GM19351 (cell line): ENCODE data around the gene NLRP3.
A peak's percentile ranks its signal among the peaks of the same experiment; 100 is the strongest.
"Not testable (repeated sequence)": the region's sequence is repeated elsewhere in the genome, so short reads cannot be mapped to it uniquely, and the experiment has no call there.

Experiments used
- ATAC-seq: cut with Tn5 transposase; IDR thresholded peaks from one replicate; pipeline ENCODE4 v1.9.1; 2021; ENCODE audit warnings: mild to moderate bottlenecking, moderate library complexity; ENCODE audit not compliant: unreplicated experiment

The NLRP3 gene

DNA sequence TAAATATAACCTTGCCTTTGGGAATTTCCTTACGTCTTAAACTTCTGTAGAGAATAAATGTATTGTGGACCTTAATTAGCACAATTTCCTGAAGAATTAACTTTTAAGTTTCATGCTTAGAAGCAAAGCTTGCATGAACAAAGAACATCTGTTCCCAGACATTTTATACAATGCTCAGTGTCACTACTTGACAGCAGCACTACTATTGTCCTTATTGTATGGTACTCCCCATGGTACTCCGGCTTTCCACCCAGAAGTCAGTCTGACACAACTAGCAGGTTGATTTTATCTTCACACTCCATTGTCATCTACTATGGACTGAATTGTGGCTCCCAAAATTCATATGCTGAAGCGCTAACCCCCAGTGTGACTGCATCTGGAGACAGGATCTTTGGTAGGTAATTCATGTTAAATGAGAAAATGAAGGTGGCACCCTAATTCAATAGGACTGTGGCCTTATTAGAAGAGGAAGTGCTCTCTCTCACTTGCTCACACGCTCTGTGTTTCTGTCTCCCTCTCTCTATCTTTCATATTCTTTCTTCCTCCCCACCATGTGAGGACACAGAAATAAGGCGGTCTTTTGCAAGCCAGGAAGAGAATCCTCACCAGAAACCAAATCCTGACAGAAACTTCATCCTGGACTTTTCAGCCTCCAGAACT is 52.6 kb downstream of the NLRP3 start:
- ATAC-seq: no peak

DNA sequence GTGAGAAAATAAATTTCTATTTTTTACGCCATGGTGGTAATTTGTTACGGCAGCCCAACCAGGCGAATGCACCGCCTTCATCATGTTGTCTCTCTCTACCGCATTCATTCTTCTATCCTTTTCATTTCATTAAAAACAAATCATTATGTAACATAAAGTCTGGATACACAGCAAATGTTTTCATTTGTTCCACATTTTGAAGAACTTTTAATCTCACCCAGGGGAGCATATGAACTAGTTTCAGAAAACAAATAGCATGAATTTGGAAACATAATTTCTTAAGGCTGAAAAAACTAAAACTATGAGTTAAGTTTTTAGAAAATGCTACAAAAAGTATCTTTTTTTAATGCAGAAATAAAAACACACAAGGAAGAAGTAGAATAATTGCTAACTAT is 53.2 kb downstream of the NLRP3 start:
- ATAC-seq: no peak

DNA sequence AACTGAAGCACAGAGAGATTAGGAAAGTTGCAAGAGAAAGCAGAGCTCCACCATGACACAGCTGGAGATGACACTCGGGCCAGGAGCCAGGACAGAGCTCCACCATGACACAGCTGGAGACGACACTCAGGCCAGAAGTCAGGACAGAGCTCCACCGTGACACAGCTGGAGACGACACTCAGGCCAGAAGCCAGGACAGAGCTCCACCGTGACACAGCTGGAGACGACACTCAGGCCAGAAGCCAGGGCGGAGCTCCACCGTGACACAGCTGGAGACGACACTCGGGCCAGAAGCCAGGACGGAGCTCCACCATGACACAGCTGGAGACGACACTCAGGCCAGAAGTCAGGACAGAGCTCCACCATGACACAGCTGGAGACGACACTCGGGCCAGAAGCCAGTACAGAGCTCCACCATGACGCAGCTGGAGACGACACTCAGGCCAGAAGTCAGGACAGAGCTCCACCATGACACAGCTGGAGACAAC is 55.0 kb downstream of the NLRP3 start:
- not testable (repeated sequence) for ATAC-seq

DNA sequence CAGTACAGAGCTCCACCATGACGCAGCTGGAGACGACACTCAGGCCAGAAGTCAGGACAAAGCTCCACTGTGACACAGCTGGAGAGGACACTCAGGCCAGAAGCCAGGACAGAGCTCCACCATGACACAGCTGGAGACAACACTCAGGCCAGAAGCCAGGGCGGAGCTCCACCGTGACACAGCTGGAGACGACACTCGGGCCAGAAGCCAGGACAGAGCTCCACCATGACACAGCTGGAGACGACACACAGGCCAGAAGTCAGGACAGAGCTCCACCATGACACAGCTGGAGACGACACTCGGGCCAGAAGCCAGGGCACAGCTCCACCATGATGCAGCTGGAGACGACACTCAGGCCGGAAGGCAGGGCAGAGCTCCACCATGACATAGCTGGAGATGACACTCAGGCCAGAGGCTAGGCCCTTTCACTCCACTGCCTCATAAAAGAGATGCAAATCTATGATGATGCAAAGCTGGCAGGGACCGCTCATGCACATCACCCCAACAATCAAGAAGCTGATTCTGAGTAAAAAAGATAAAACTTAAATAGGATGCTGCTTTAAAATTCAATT is 55.6 kb downstream of the NLRP3 start:
- ATAC-seq: peak; percentile 61

DNA sequence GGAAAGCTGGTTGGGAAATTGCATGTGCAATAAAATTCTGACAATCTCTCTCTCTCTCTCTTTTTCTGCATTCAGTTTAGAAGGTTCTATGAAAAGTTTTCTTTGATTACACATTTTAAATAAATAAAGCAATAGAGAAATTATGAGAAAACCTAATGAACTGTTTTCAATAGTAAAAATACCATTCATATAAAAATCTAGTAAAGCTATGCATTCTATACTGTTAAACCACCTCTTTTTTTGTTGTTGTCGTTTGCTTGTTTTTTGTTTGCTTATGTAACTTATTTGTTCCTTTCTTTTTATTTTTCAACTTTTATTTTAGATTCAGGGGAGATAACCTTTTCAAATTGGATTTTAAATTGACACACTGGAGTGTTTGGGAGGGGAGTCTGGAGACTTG is 56.1 kb downstream of the NLRP3 start:
- ATAC-seq: no peak

DNA sequence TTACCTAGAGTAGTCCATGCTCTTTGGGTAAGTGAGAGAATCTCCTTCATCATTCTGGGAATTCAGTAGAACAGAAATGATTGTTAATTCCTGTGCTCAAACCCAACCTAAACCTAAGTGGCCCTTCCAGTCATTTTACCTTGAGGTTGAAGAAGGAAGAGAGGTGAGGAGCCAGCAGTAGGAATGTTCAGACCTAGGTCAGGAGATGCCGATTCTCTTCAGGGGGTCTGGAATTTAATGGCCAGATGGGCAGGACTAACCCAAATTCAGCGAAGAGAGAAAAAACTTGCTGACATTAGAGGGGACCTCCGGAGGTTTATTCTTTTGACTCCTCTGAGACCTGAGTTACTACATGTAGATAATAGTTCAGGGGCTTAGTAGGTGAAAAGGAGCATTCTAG is 58.4 kb downstream of the NLRP3 start:
- ATAC-seq: no peak

DNA sequence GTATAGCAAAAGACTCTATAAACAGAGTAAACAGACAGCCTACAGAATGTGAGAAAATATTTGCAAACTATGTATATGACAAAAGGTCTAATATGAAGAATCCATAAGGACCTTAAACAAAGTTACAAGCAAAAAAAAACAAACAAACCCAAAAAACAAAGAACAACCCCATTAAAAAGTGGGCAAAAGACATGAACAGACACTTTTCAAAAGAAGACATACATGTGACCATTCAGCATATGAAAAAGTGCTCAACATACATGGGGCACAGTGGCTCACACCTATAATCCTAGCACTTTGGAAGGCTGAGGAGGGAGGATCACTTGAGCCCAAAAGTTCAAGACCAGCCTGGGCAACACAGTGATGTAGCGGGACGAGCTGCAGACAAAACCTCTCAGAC is 59.8 kb downstream of the NLRP3 start:
- no peak for ATAC-seq

DNA sequence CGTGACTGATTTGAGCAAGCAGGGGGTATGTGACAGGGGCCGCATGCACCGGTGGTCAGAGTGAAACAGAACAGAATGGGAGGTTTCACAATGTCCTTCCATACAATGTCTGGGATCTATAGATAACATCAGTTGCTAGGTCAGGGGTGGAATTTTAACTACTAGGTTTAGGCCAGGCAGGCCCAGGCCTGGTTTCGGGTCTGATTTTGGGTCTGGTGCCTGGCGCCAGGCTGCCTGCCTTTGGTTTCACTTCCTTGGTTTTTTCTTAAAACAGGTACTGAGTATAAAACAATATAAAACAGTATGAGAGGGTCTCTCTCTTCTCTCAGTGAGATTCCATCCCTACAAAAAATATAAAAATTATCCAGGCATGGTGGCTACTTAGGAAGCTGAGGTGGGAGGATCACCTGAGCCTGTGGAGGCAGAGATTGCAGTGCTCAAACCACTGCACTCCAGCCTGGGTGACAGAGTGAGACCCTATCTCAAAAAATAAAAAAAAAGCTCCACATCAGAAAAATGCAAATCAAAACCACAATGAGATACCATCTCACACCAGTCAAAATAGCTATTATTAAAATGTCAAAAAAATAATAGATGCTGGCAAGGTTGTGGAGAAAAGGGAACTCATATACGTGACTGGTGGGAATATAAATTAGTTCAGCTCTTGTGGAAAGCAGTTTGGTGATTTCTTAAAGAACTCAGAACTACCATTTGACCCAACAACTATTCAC is 60.5 kb downstream of the NLRP3 start:
- ATAC-seq: not testable (repeated sequence)

DNA sequence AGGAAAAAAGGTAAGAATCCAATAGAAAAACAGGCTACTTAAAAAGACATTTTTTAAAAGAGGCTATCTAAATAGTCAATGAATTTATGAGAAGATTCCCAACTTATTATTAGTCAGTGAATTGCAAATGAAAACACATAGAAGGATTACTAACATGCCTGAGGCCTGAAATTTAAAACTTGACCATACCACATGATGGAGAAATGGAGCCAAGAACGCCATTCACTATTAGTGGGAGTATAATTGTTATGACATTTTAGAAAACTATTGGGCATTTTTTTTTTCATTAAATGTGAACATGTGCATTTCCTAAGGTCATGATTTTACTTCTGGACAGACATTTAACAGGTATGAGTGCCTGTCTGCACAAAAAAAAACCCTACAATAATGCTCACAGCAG is 66.8 kb downstream of the NLRP3 start:
- no peak for ATAC-seq

DNA sequence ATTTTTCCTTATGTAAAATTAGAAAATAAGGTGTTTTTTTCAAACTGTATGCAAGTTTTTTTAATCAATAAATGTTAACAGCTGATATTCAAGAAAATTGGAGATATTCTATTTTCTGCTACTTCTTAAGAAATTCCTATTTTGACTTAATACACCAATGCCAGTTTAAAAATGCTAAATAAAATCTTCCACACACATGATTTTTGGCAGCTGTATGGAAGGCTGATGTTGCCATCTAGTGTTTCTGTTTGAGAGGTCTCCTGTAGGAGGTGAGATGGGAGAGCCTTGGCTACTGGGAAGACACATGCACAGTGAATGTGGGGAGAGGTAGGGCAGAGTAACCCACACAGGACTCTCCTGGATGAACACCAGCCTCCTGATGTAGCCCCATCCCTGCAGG is 71.1 kb downstream of the NLRP3 start:
- peak; percentile 88 for ATAC-seq

DNA sequence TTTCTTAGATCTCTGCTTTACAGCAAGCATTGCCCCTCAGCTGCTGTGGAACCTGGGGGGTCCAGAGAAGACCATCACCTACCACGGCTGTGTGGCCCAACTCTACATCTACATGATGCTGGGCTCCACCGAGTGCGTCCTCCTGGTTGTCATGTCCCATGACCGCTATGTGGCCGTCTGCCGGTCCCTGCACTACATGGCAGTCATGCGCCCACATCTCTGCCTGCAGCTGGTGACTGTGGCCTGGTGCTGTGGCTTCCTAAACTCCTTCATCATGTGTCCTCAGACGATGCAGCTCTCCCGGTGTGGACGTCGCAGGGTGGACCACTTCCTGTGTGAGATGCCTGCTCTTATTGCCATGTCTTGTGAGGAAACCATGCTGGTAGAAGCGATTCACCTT is 75.4 kb downstream of the NLRP3 start:
- no peak for ATAC-seq

DNA sequence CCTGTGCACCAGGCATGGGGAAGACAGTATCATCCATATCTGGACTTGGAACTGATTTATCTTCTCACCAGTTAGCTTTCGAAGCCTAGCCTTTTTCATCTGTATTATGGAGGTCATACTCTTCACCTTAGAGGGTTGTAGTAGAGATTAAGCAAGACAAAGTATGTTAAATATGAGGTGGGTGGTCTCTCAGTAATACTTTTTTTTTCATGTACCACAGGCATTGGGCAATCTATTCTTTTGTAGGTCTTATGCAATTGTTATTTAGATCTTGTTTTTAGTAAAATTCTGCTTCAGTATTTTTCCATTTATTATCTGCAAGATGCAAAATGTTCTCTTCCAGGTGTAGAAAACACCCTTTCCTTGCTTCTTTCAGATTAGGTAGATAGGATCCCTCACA is 77.1 kb downstream of the NLRP3 start:
- ATAC-seq: no peak

DNA sequence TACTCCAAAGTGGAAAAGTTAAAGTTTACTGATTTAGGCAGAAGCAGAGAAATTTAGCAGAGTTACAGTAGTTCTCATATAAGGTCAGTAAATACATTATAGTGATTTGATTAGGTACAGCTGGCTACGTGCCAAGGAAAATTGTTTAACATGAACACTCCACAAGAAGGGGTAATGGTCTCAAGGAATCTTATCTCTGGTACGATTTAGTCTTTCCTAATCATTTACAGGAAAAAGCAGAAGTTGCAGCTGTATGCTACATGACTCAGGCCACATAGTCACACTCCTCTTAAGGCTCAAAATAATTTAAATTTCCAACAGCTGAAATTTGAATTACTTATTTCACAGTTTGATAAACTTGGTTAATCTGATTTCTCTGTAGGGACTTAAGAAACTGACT is 78.8 kb downstream of the NLRP3 start:
- ATAC-seq: no peak

DNA sequence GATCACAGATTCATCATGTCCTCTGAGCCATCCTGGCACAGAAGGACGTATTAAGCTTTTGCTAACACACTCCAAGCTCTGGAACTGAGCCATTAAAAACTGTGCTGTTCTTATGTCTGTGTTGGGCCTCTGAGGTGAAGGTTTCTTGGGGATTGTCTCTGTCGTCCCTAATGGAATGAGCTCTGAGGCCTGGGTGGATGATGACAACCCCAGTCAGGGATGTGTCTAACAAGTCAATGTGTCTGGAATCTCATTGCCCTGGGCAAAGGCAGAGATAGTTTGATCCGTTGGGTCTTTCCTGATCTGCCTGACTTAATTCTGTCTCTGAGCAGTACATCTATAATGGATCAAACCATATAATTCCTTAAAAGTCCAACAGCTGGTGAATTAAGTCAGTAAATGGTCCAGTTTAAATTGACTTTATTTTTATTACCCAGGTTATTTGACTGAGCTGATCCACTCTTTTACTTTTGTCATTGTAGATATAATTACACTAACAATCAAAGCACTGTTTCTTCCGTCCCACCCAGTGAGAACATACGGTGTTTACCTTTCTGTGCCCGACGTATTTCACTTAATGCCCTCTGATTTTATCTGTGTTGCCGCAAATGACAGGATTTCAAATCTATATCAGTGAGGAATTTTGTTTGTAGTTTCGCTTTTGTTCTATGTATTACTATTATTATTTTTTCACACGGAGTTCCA is 80.8 kb downstream of the NLRP3 start:
- no peak for ATAC-seq
